ENCODE data around the gene GRIN2A.

DNA sequence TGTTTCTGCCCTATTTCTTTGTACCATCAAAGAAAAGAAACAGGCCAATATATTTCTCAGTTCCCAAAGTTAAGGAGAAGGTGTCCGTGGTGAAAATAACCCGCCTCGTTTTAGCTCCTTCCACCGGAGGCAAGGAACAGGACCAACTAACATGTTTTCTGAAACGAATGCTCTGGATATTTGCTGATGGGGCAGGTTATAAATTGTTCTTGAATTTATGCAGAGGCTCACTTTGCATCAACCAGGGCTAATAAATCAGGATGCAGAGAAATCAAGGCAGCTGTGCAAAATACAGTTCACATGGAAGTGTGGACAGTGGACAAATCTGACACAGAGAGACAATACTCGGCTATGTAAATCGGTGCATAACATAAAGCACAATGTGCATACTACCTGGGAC, 189.8 kb downstream of the GRIN2A start:
- TF ChIP-seq, protein P1, sequence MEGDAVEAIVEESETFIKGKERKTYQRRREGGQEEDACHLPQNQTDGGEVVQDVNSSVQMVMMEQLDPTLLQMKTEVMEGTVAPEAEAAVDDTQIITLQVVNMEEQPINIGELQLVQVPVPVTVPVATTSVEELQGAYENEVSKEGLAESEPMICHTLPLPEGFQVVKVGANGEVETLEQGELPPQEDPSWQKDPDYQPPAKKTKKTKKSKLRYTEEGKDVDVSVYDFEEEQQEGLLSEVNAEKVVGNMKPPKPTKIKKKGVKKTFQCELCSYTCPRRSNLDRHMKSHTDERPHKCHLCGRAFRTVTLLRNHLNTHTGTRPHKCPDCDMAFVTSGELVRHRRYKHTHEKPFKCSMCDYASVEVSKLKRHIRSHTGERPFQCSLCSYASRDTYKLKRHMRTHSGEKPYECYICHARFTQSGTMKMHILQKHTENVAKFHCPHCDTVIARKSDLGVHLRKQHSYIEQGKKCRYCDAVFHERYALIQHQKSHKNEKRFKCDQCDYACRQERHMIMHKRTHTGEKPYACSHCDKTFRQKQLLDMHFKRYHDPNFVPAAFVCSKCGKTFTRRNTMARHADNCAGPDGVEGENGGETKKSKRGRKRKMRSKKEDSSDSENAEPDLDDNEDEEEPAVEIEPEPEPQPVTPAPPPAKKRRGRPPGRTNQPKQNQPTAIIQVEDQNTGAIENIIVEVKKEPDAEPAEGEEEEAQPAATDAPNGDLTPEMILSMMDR (IDR thresholded peaks at IDR 0.05; ENCODE audit: poor library complexity, severe bottlenecking): no peak
- TF ChIP-seq EZH2 (IDR thresholded peaks at IDR 0.05; ENCODE audit: borderline replicate concordance, insufficient read depth, low read length, poor library complexity, severe bottlenecking) (no peak), EP300 (conservative IDR thresholded peaks at IDR 0.05; ENCODE audit: poor library complexity, severe bottlenecking) (no peak)
